Measurements from ENCODE around the gene TLR2. TPM values are rescaled to one million over a fixed set of nuclear protein-coding genes. Genes with fewer than 3 reads are reported as not detected.

The TLR2 gene
- total and polyA plus RNA-seq, 2 of the 4 experiments (the other 2 are of a cell fraction), result under 0.01 to 0.03 TPM

GRCh38 chr4:153684971-153685371 is 891 bp downstream of the TLR2 start:
- no peak for DNase-seq
- ChIA-PET CTCF (no interaction called here), POLR2A (ENCODE audit: unreplicated experiment) (no interaction called here)
- Histone ChIP-seq H3K56ac (ENCODE audit: extremely low read depth, insufficient read depth, low read length) (no peak overlapping the region), H3K23ac (ENCODE audit: low read depth, low read length) (no peak overlapping the region), H2AK5ac (ENCODE audit: low read depth, low read length) (no peak overlapping the region), H2AFZ (replicated peaks; ENCODE audit: low read length, poor library complexity) (peak overlapping the region; percentile 79), H3K9ac (ENCODE audit: low read depth, low read length) (no peak overlapping the region), H3K79me1 (ENCODE audit: low read depth in 1 of 2, low read length in 2 of 2) (no peaks in the 10 kb centered on the region), H2BK15ac (ENCODE audit: low read depth, low read length) (no peak overlapping the region), H4K5ac (ENCODE audit: low read depth, low read length) (no peak overlapping the region), H3K4me1 (ENCODE audit: control insufficient read depth, insufficient read depth, low read length) (no peaks in the 10 kb centered on the region), H4K8ac (ENCODE audit: low read depth in 2 of 2, low read length in 2 of 2) (no peak overlapping the region), H2AK9ac (replicated peaks; ENCODE audit: low read depth, low read length, poor library complexity) (no peak overlapping the region), H3K27ac (ENCODE audit: insufficient read depth, low read length) (no peak overlapping the region), H3K4me3 (ENCODE audit: insufficient read depth, low read depth, low read length) (peak overlapping the region; percentile 35; the same call in 1 of the 2 replicates), H3K14ac (replicated peaks; ENCODE audit: low read depth, low read length) (no peak overlapping the region), H2BK20ac (ENCODE audit: low read depth, low read length) (no peak overlapping the region), H3K27me3 (ENCODE audit: control insufficient read depth, insufficient read depth, low read length) (peaks cover 30% of the 10 kb centered on the region), H4K20me1 (ENCODE audit: insufficient read depth, low read length) (no peaks in the 10 kb centered on the region), H2BK5ac (ENCODE audit: low read depth, low read length, poor library complexity, severe bottlenecking) (no peak overlapping the region), H3K9me1 (ENCODE audit: insufficient read depth, low read length) (no peaks in the 10 kb centered on the region), H3K4me2 (ENCODE audit: low read depth, low read length) (peak overlapping the region; percentile 80), H3K9me3 (ENCODE audit: control insufficient read depth, insufficient read depth, low read length) (peaks cover 5% of the 10 kb centered on the region), H4K91ac (ENCODE audit: insufficient read depth, low read depth, low read length) (no peak overlapping the region), H3K18ac (ENCODE audit: low read depth, low read length) (no peak overlapping the region), H3K36me3 (ENCODE audit: control insufficient read depth, insufficient read depth, low read length) (no peaks in the 10 kb centered on the region), H3K4ac (ENCODE audit: low read depth, low read length) (no peak overlapping the region), H2BK120ac (ENCODE audit: low read depth, low read length) (no peak overlapping the region)
- intact Hi-C loops (cut with micrococcal nuclease) (no loop called here), in situ Hi-C loops (cut with MboI; ENCODE audit: low sequenced_read_pairs) (no loop called here), dilution Hi-C loops (cut with HindIII; ENCODE audit: low sequenced_read_pairs, unreplicated experiment) (no loop called here)
- BruUV-seq (replicated peaks), result no TSS peak
- 11% methylated on average over 3 of the region's 9 CpGs; no CpG with 5 or more reads in 1 of the 2 experiments for WGBS, 2 experiments (ENCODE audit: extremely low coverage in 2 of 2, insufficient read length in 1 of 2)
- ATAC-seq (ENCODE audit: low read depth), result no peak
- TF ChIP-seq MAFK (IDR thresholded peaks at IDR 0.05; ENCODE audit: low read depth, low read length) (no peak), ELK1 (IDR thresholded peaks at IDR 0.05; ENCODE audit: borderline replicate concordance, low read depth, low read length) (no peak), RAD21 (IDR thresholded peaks at IDR 0.05; ENCODE audit: low read length) (no peak), FOS (IDR thresholded peaks at IDR 0.05; ENCODE audit: low read depth, low read length) (no peak), RCOR1 (IDR thresholded peaks at IDR 0.05; ENCODE audit: insufficient replicate concordance, low read length) (no peak), MAZ (IDR thresholded peaks at IDR 0.05; ENCODE audit: borderline replicate concordance, low read depth, low read length) (no peak), BHLHE40 (IDR thresholded peaks at IDR 0.05; ENCODE audit: low read depth, low read length) (no peak), USF2 (IDR thresholded peaks at IDR 0.05; ENCODE audit: low read depth, low read length) (no peak), POLR2A (IDR thresholded peaks at IDR 0.05; ENCODE audit: low read depth, low read length) (no peak), SMC3 (IDR thresholded peaks at IDR 0.05; ENCODE audit: low read depth, low read length) (no peak), CTCF (conservative IDR thresholded peaks at IDR 0.05; ENCODE audit: low read depth, low read length) (no peak), CHD1 (IDR thresholded peaks at IDR 0.05; ENCODE audit: low read depth, low read length) (no peak)

Measured in IMR-90 (cell line).